NCI-H345 treated with DMSO at 0.1 percent for 48 hours (cell line): ENCODE measurements around the gene DLEC1.
"Not testable (repeated sequence)": the region's sequence is repeated elsewhere in the genome, so short reads cannot be mapped to it uniquely, and the experiment has no call there.

Source experiments
- DNase-seq: peaks from one replicate; lab custom pipeline; 2025; ENCODE audit not compliant: unreplicated experiment; lab: John Stamatoyannopoulos, UW

The DLEC1 gene

GRCh38 chr3:38152609-38153008 lies 113.6 kb downstream of the DLEC1 start:
- no peak for DNase-seq

DNA sequence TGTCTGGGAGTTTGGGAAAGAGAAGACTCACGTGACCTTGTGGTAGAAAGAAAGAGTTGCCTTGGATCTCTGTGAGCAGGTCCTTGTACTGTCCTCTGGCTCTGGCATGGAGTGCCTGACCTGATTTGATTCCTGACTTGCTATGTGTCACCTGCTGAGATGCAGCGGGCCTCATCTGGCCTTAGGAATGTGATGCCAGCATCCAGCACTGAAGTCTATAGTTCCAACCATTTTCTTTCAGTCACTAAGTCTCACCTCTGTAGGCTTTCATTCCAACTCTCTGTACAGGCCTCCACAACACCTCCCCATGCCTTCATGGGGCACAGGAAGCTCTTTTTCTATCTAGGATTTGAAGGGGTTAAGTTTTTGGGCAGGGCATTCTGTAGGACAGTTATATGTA lies 114.2 kb downstream of the DLEC1 start:
- DNase-seq: no peak

DNA sequence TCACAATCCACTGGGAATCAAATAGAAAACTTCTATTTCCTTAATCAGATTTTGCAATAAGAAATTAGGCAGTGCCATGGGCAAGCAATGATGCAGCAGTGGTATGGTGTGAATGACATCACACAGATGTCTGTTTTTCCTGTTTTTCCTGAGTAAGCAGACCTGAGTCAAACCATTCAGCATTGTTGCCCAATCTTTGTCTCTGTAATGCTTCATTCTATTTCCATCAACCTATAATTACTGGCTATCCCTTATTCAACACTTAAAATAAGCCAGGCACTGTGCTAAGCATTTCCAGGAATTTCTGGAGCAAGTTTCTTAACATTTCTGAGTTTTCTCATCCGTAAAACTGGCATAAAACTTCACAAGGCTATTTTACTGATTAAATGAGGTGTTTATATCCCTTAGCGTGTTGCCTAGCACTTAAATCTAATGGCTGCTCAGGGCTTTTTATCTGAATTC lies 115.1 kb downstream of the DLEC1 start:
- no peak for DNase-seq

DNA sequence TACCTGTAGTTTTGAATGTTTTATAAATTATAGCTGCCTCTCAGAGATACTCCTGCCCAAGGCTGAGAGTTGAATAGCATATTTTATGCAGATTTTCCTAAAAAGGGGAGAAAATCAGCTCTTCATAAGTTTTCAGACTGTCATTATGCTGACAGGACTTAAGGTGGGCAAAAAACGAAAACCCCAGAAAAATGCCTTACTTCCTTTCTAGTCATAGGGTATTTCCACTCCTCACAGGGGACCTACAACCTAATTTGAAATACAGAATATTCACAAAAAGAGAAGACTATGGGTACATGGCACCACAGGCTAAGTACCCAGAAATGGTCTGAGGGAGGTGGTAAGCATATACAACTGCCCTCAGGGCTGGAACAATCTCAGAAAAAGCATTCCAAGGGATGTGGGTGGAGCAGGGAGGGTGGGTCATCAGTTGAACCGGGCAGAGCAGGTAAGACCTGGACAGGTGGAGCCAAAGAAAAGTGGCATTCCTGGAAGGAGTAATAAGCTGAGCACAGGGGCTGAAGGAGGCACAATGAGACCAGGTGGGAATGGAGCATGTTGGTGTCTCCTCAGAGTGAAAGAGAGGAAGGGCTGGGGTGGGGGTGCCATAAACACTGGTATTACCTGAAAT lies 115.7 kb downstream of the DLEC1 start:
- no peak for DNase-seq

GRCh38 chr3:38155825-38156224 lies 116.8 kb downstream of the DLEC1 start:
- no peak for DNase-seq

DNA sequence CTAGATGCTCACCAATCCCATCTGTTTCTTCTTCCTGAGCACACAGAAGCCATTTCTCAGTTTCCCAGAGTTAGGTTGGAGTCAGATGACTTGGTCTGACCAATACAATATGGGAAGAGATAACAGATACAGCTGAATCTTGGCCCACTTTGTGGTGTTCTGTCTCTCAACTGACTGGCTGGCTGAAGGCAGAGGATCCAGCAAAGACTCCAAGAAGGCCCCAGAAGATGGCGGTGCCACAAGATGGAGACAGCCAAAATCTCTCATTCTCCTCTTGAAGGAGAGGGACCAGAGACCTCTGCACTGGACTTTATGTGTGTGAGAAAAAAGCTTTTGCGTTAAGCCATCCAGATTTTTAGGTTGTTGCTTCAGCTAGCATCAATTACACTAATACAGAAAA lies 118.1 kb downstream of the DLEC1 start:
- DNase-seq: no peak

- no peak for DNase-seq
Measured at GRCh38 chr3:38157595-38157994, 118.6 kb downstream of the DLEC1 start.

DNA sequence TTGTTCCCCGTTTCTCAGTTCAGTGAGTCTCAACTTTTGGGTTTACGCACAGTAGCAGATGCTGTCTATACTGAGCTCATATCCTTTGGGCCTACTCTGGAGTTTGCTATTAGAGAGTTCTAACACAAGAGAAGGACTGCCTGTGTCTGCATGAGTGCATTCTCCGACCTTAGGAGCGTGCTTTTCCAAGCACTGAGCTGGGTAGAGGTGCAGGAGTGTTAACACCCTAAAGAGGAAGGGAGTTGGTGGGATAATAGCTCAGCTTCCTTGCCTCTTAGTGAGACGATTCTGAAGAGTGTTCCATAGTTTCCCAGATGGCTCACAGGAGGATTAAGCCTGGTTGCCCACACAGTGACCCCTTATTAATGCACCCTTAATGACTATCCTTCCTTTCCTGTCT lies 119.5 kb downstream of the DLEC1 start:
- no peak for DNase-seq

DNA sequence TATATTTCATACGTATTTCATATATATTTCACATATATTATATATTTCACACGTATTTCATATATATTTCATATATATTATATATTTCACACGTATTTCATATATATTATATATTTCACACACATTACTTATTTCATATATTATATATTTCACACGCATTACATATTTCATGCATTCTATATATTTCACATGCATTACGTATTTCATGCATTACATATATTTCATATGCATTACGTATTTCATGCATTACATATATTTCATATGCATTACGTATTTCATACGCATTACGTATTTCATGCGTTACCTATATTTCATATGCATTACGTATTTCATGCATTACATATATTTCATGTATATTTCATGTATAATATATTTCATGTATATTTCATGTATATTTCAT lies 121.7 kb downstream of the DLEC1 start:
- DNase-seq: not testable (repeated sequence)

DNA sequence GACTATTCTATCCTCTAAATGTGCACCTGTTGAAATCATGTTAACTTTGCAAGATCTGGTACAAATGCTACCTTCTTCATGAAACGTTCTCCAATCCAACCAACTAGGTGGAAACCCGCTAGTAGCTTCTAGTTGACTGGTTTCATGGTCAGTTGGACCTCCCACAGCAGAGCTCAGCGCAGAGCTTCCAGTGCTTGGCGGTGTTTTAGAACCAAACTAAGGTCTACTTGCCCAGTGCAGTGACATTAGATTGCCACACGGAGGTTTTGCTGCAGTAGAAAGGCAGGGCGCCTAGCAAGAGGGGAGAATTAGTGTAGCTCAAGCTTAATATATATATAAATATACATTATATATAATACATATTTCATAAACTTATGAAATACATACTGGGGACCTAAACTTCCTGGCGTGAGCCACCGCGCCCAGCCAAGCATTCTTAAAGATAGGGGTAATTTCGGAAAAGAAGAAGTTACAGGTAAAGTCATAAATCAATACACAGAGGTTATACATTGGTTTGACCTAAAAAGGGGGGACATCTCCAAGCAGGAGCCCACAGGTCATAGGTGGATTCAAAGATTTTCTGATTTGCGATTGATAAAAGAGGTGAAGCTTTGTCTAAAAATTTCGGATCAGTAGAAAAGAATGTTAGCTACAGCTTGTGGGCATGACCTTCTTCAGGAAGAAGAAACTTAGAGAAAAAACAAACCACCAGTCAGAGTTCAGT lies 124.3 kb downstream of the DLEC1 start:
- no peak for DNase-seq

DNA sequence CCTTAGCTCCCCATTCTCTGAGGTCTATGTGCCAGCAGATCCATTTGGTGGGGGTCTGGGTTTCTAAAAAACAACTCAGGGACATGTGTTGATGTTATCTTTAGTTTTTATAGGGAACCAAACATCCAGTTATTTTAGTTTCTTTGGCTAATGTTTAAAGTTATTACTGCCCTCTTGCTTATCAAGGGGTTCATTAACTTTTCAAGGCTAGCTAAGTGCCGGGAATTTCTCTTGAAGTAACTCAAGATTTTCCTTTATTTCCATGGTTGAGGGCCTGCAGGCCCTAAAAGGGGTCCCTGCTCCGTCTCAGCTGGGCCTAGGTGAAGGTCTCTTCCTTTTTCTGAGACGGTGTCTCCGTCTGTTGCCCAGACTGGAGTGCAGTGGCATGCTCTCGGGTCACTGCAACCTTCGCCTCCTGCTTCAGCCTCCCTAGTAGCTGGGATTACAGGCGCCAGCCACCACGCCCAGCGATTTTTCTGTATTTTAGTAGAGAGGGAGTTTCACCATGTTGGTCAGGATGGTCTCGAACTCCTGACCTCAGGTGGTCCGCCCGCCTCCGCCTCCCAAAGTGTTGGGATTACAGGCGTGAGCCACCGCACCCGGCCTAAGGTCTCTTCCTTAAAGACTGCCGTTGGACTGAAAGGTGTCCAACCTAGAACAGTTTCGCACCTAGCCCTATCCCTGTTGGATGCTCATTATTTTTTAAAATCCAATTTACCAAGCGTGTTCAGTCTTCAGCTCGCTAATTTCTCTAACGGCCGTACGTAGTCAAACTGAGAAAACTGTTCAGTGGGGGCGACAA lies 125.0 kb downstream of the DLEC1 start:
- DNase-seq: no peak

DNA sequence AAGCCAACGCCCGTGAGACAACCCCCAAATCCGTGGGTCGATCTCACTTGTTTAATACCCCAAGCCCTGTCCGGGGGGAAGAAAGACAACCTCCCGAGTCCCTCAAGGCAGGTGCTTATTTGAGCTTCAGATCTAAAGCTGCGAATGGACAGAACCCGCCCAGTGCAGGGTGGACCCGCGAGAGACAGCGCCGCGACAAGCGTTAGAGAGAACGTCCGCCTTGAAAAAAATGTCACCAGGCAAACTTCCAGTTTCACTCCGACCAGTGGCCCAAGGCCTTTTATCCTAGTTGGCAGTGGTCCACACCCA lies 125.6 kb downstream of the DLEC1 start:
- no peak for DNase-seq

DNA sequence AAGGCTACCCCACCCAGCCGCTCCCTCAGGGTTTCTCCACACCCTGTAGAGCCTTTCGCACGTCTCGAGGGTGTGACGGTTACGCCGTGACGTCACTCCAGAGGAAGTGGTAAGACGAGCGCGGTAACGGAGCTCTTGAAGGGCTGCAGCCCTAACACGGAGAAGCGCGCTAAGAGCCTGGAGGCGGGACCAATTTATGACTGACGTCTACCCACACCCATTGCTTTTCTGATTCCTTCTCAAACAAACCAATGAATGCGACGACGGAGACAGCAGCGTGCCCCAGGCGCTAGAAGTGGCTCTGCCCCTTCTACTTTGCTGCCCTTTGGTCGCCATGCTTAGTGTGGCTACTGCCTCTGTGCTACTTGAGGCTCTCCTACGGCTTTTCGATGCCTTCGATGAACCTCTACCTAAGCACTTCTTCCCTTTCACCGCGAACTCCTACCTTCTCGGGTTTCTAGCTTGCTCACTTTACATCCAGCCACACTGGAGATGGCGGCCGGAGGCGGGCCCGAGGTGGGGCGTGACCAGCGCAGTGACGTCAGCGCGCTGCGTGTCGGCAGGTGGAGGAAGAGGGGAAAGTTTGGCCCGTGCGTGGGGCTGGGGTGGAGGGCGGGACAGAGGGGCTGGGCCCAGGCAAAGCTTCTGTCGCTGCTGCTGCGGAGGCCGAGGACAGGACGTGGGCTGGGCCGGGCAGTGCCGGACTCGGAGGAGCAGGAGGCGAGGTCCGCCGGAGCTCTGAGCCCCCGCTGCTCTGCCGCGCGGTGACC lies 126.1 kb downstream of the DLEC1 start, which contains the start of gene OXSR1:
Gene OXSR1, plus strand, starts transcription at position 586 of the 770 bp plus-strand sequence. CDS start 340 bp downstream, outside the sequence.
- DNase-seq: peak; percentile 95

- DNase-seq: no peak
Measured at GRCh38 chr3:38165722-38166387, 126.8 kb downstream of the DLEC1 start.

DNA sequence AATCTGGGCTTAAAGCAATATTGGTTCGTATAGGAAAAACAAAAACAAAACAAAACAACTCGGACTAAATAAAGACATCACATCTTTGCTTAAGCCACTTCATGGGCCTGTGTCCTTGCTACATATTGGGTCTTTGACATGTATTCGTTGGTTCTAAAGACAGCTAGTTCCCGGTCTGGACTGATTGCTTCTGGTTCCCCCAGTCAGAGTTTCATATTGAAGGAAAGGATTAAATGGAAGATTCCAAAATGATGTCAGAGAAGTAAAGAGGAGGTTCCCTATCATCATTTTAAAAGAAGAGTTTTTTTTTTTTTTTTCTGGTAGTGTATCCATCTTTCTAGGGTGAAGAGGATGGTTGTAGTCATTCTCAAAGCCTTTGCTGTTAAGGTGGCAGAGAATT lies 128.6 kb downstream of the DLEC1 start:
- DNase-seq: no peak

DNA sequence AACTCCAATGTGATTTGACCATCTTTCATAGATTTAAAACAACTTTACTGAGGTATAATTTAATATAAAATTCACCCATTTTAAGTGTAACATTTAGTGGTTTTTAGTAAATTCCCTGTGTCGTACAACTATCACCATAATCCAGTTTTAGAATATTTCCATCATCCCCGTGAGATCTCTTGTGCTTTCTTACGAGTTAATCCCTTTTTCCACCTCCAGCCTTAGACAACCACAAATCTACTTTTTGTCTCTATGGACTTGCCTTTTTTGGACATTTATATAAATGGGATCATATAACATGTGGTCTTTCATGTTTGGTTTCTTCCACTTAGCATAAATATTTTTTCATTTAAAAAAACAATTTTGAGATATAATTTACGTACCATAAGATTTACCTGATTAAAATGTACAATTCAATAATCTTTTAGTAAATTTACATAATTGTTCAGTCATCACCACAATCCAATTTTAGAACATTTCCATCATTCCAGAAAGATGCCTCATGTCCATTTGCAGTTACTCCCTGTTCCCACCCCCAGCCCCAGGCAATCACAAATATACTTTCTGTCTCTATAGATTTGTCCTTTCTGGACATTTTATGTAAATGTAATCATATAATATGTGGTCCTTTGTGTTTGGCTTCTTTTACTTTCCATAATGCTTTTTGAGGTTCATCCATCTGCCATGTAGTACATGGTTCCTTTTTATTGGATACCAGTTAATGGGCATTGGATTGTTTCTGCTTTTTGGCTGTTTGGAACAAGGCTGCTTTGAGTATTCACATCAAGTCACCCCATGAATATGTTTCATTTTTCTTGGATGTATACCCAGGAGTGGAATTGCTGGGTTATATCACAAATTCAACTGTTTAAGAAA lies 129.4 kb downstream of the DLEC1 start:
- no peak for DNase-seq

DNA sequence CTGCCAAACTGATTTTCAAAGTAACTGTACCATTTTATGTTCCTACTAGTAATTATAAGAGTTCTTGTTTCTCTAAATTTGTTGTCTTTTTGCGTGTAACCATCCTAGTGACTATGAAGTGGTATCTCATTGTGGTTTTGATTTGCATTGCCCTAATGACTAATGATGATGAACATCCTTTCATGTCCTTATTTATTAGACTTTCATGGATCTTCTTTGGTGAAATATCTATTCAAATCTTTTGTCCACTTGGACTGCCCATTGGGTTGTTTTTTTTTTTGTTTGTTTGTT lies 130.0 kb downstream of the DLEC1 start:
- no peak for DNase-seq

- no peak for DNase-seq
Measured at GRCh38 chr3:38170722-38171121, 131.7 kb downstream of the DLEC1 start.

DNA sequence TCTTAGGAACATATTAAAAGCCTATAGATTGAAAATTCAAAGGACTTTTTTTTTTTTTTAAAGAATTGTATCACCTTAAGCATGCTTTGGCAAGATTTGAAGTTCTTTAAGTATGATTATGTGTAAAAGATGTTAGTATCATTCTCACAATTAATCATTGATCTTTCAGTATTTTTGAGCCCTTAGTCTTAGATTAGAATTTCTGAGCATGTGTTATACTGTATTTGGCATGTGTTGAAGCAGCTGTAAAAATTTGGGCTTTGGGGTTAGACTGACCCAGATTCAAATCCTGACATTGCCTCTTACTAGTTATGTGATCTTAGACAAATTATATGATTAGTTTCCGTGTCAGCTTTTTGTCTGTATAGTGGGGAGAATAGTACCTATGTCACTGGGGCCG lies 132.6 kb downstream of the DLEC1 start:
- no peak for DNase-seq
